Smooth muscle cell (in vitro differentiated cells): ENCODE data around the gene DHX8. TPM values are rescaled to one million over a fixed set of nuclear protein-coding genes. Genes with fewer than 3 reads are reported as not detected.

Source experiments
- DNase-seq: peaks from one replicate; lab custom pipeline; 2025; ENCODE audit not compliant: unreplicated experiment; lab: John Stamatoyannopoulos, UW
- H2AFZ ChIP-seq: fragments of 200-600 bp; sonication (generic); 2 replicates; pipeline ENCODE4 v1.6.0; 2016; ENCODE audit warnings: antibody characterized with exemption, low read depth, mild to moderate bottlenecking
- H3F3A ChIP-seq: fragments of 200-600 bp; sonication (generic); 2 replicates; pipeline ENCODE4 v1.6.0; 2017; ENCODE audit warnings: antibody characterized with exemption, low read depth
- H3K27ac ChIP-seq: fragments of 200-600 bp; sonication (generic); 2 replicates; pipeline ENCODE4 v1.5.1; 2016; ENCODE audit warnings: low read depth, mild to moderate bottlenecking
- H3K27me3 ChIP-seq: fragments of 200-600 bp; sonication (generic); 2 replicates; pipeline ENCODE4 v1.6.1; 2016; ENCODE audit warnings: low read depth, mild to moderate bottlenecking
- H3K36me3 ChIP-seq: fragments of 200-600 bp; sonication (generic); 2 replicates; pipeline ENCODE4 v1.5.1; 2016; ENCODE audit warnings: low read depth
- H3K4me1 ChIP-seq: fragments of 200-600 bp; sonication (generic); 2 replicates; pipeline ENCODE4 v1.5.1; 2016; ENCODE audit warnings: low read depth
- H3K4me2 ChIP-seq: fragments of 200-600 bp; sonication (generic); 2 replicates; pipeline ENCODE4 v1.6.0; 2016; ENCODE audit warnings: mild to moderate bottlenecking
- H3K4me3 ChIP-seq: fragments of 200-600 bp; sonication (generic); 2 replicates; pipeline ENCODE4 v1.5.1; 2016; ENCODE audit warnings: mild to moderate bottlenecking
- H3K79me2 ChIP-seq: fragments of 200-600 bp; sonication (generic); 2 replicates; pipeline ENCODE4 v1.6.0; 2016; ENCODE audit warnings: low read depth, mild to moderate bottlenecking
- H3K9ac ChIP-seq: fragments of 200-600 bp; sonication (generic); 2 replicates; pipeline ENCODE4 v1.6.0; 2016; ENCODE audit warnings: low read depth
- H3K9me3 ChIP-seq: fragments of 200-600 bp; sonication (generic); replicated peaks from 2 replicates; pipeline ENCODE4 v1.5.1; 2016; ENCODE audit warnings: low read depth
- H4K20me1 ChIP-seq: fragments of 200-600 bp; sonication (generic); 2 replicates; pipeline ENCODE4 v1.6.0; 2016; ENCODE audit warnings: low read depth
- CTCF ChIP-seq: fragments of 200-600 bp; sonication (generic); IDR thresholded peaks from 2 replicates; pipeline ENCODE4 v1.5.1; 2017; ENCODE audit warnings: borderline replicate concordance, mild to moderate bottlenecking, antibody characterized with exemption; ENCODE audit not compliant: insufficient read depth, poor library complexity, severe bottlenecking
- WGBS: methylation state at CpG from one replicate; pipeline ENCODE4 v1.1.7; 2016; ENCODE audit warnings: low lambda C conversion rate; 5-methylcytosine and 5-hydroxymethylcytosine counted together
- polyA plus RNA-seq: library from polyadenylated mRNA; unstranded; fragments of >200 nt; fragmentation: Nextera tagmentation; extraction: Ambion mirVana; gene quantifications from 2 replicates; pipeline ENCODE4 v1.2.1, GENCODE V29; 2016
- total RNA-seq: library from RNA; depleted of rRNA; stranded (reverse); fragments of >200 nt; gene quantifications from 2 replicates; pipeline ENCODE4 v1.2.3, GENCODE V29; 2014

DHX8 gene
- total and polyA plus RNA-seq, 2 experiments from 2014 or later = 24.4 to 36.9 TPM

- Histone ChIP-seq H3K79me2 (no peaks in the 10 kb centered on the region), H3K9me3 (no peaks in the 10 kb centered on the region), H3K9ac (no peak overlapping the region), H3K36me3 (no peaks in the 10 kb centered on the region), H3K27ac (no peak overlapping the region), H2AFZ (no peak overlapping the region), H3K4me3 (no peak overlapping the region), H3K4me1 (peaks cover 4% of the 10 kb centered on the region), H3K4me2 (no peak overlapping the region), H4K20me1 (no peaks in the 10 kb centered on the region), H3F3A (no peaks in the 10 kb centered on the region), H3K27me3 (no peaks in the 10 kb centered on the region)
- DNase-seq = no peak
- WGBS = 79% methylated on average over 5 of the region's 5 CpGs
- no peak for TF ChIP-seq CTCF
Measured at GRCh38 chr17:43572368-43572980, 88.7 kb downstream of the DHX8 start.

- Histone ChIP-seq H4K20me1 (no peaks in the 10 kb centered on the region), H2AFZ (no peak overlapping the region), H3F3A (no peaks in the 10 kb centered on the region), H3K27me3 (no peaks in the 10 kb centered on the region), H3K36me3 (no peaks in the 10 kb centered on the region), H3K27ac (no peak overlapping the region), H3K4me1 (peaks cover 15% of the 10 kb centered on the region), H3K4me2 (no peak overlapping the region), H3K4me3 (no peak overlapping the region), H3K9ac (no peak overlapping the region), H3K79me2 (no peaks in the 10 kb centered on the region), H3K9me3 (no peaks in the 10 kb centered on the region)
- 51% methylated on average over 7 of the region's 7 CpGs for WGBS
- TF ChIP-seq CTCF = no peak
- no peak for DNase-seq
Measured at GRCh38 chr17:43573579-43574321, 90.0 kb downstream of the DHX8 start.

GRCh38 chr17:43574348-43574747 lies 90.6 kb downstream of the DHX8 start:
- H3K79me2 ChIP-seq = no peaks in the 10 kb centered on the region
- H3K27me3 ChIP-seq = no peaks in the 10 kb centered on the region
- no peak for DNase-seq
- H3K4me3 ChIP-seq = no peak overlapping the region
- TF ChIP-seq CTCF = no peak
- no peaks in the 10 kb centered on the region for H4K20me1 ChIP-seq
- H3K4me2 ChIP-seq = no peak overlapping the region
- no peaks in the 10 kb centered on the region for H3K36me3 ChIP-seq
- no peak overlapping the region for H2AFZ ChIP-seq
- 93% methylated on average over 13 of the region's 13 CpGs for WGBS
- no peak overlapping the region for H3K27ac ChIP-seq
- peaks cover 21% of the 10 kb centered on the region for H3K4me1 ChIP-seq
- H3K9me3 ChIP-seq = no peaks in the 10 kb centered on the region
- H3F3A ChIP-seq = no peaks in the 10 kb centered on the region
- H3K9ac ChIP-seq = no peak overlapping the region
